Thyroid gland (tissue), 4 donors: ENCODE measurements around the gene GAS7.

Experiments used
- POLR2A ChIP-seq, 2 donors: fragments of 450-650 bp; IDR thresholded peaks; one replicate each; pipeline ENCODE4 v1.6.1; 2017; ENCODE audit warnings: antibody characterized with exemption in 2 of 2, mild to moderate bottlenecking in 2 of 2, moderate library complexity in 1 of 2
- TF ChIP-seq, protein P1 (sequence below), 6 experiments: fragments of 200-600 bp in 3 of 6; fragments of 450-650 bp in 3 of 6; sonication (generic) in 3 of 6; IDR thresholded peaks; one replicate each; pipeline ENCODE4 v1.5.1; 2016 to 2019; ENCODE audit warnings: antibody characterized with exemption in 6 of 6, mild to moderate bottlenecking in 2 of 6, inconsistent platforms in 1 of 6, moderate library complexity in 1 of 6

DNA sequence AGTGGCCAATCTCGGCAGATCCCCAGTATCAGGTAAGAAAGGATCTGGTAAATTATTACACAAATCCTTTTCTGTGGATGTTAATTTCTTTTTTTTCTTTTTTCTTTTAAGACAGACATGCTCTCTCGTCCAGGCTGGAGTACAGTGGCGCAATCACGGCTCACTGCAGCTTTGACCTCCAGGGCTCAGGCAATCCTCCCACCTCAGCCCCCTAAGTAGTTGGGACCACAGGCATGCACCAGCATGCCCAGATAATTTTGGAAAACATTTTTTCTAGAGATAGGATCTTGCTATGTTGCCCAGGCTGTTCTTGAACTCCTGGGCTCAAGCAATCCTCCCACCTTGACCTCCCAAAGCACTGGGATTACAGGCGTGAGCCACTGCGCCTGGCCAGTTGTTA is 54.0 kb downstream of the GAS7 start:
- TF ChIP-seq, protein P1, sequence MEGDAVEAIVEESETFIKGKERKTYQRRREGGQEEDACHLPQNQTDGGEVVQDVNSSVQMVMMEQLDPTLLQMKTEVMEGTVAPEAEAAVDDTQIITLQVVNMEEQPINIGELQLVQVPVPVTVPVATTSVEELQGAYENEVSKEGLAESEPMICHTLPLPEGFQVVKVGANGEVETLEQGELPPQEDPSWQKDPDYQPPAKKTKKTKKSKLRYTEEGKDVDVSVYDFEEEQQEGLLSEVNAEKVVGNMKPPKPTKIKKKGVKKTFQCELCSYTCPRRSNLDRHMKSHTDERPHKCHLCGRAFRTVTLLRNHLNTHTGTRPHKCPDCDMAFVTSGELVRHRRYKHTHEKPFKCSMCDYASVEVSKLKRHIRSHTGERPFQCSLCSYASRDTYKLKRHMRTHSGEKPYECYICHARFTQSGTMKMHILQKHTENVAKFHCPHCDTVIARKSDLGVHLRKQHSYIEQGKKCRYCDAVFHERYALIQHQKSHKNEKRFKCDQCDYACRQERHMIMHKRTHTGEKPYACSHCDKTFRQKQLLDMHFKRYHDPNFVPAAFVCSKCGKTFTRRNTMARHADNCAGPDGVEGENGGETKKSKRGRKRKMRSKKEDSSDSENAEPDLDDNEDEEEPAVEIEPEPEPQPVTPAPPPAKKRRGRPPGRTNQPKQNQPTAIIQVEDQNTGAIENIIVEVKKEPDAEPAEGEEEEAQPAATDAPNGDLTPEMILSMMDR (IDR thresholded peaks at IDR 0.05), result no peak
- TF ChIP-seq POLR2A (IDR thresholded peaks at IDR 0.05), result no peak
